HepG2 (cell line): ENCODE data around the gene ATG4B. TPM values are rescaled to one million over a fixed set of nuclear protein-coding genes. Genes with fewer than 3 reads are reported as not detected.

Source experiments
- ARID4A ChIP-seq: sonication (generic); formaldehyde crosslinking; IDR thresholded peaks from 2 replicates; pipeline ENCODE4 v1.5.0; 2020; ENCODE audit warnings: mild to moderate bottlenecking, missing genetic modification reagents, borderline replicate concordance
- CC2D1A ChIP-seq: sonication (generic); formaldehyde crosslinking; IDR thresholded peaks from 2 replicates; pipeline ENCODE4 v1.8.1; 2023; ENCODE audit warnings: mild to moderate bottlenecking, missing genetic modification reagents
- EEA1 ChIP-seq: sonication (generic); formaldehyde crosslinking; IDR thresholded peaks from 2 replicates; pipeline ENCODE4 v1.5.1; 2020; ENCODE audit warnings: mild to moderate bottlenecking, missing genetic modification reagents, borderline replicate concordance
- ERF ChIP-seq: IDR thresholded peaks from 2 replicates; pipeline ENCODE4 v1.6.1; 2018; ENCODE audit warnings: missing biosample characterization, missing genetic modification reagents
- HMG20B ChIP-seq: conservative IDR thresholded peaks from 2 replicates; pipeline ENCODE4 v1.6.1; 2016; ENCODE audit warnings: missing genetic modification reagents, missing compliant biosample characterization
- MEIS1 ChIP-seq: sonication (generic); formaldehyde crosslinking; IDR thresholded peaks from 2 replicates; pipeline ENCODE4 v1.9.0; 2021; ENCODE audit warnings: mild to moderate bottlenecking, missing genetic modification reagents, moderate library complexity, borderline replicate concordance
- PHF8 ChIP-seq: sonication (generic); formaldehyde crosslinking; IDR thresholded peaks from 2 replicates; pipeline ENCODE4 v1.5.0; 2020; ENCODE audit warnings: missing genetic modification reagents
- SATB2 ChIP-seq: sonication (generic); formaldehyde crosslinking; IDR thresholded peaks from 2 replicates; pipeline ENCODE4 v1.5.0; 2020; ENCODE audit warnings: missing genetic modification reagents
- SRY ChIP-seq: sonication (generic); formaldehyde crosslinking; IDR thresholded peaks from 2 replicates; pipeline ENCODE4 v1.8.0; 2022; ENCODE audit warnings: mild to moderate bottlenecking, missing genetic modification reagents
- TCF12 ChIP-seq, 2 experiments: fragments of 450-650 bp in 1 of 2; sonication (generic) in 1 of 2; formaldehyde crosslinking in 1 of 2; IDR thresholded peaks; 2 replicates each; pipeline versions ENCODE4 v1.6.1 to v1.8.0; 2017 to 2022; ENCODE audit warnings: antibody characterized with exemption in 1 of 2, mild to moderate bottlenecking in 1 of 2, missing genetic modification reagents in 1 of 2, moderate library complexity in 1 of 2
- THAP9 ChIP-seq: sonication (generic); formaldehyde crosslinking; IDR thresholded peaks from 2 replicates; pipeline ENCODE4; 2020; ENCODE audit warnings: missing genetic modification reagents, mild to moderate bottlenecking, borderline replicate concordance
- THYN1 ChIP-seq: sonication (generic); formaldehyde crosslinking; IDR thresholded peaks from 2 replicates; pipeline ENCODE4 v1.8.1; 2023; ENCODE audit warnings: low read depth, mild to moderate bottlenecking, moderate library complexity, missing genetic modification reagents, borderline replicate concordance
- XRCC5 ChIP-seq: fragments of 200-400 bp; formaldehyde crosslinking; optimal IDR thresholded peaks from 2 replicates; pipeline ENCODE3; 2017; ENCODE audit warnings: mild to moderate bottlenecking, low read length
- ZMYM4 ChIP-seq: sonication (generic); formaldehyde crosslinking; IDR thresholded peaks from 2 replicates; pipeline ENCODE4 v1.8.1; 2023; ENCODE audit warnings: mild to moderate bottlenecking, missing genetic modification reagents
- ZNF296 ChIP-seq: sonication (generic); formaldehyde crosslinking; conservative IDR thresholded peaks from 2 replicates; pipeline ENCODE4 v1.5.0; 2020; ENCODE audit warnings: mild to moderate bottlenecking, missing genetic modification reagents
- ZNF674 ChIP-seq: sonication (generic); formaldehyde crosslinking; IDR thresholded peaks from 2 replicates; pipeline ENCODE4 v1.5.0; 2020; ENCODE audit warnings: low read depth, mild to moderate bottlenecking, missing genetic modification reagents
- ZNF800 ChIP-seq: sonication (generic); formaldehyde crosslinking; IDR thresholded peaks from 2 replicates; pipeline ENCODE4 v1.4.0; 2020; ENCODE audit warnings: missing genetic modification reagents
- ZNF83 ChIP-seq: sonication (generic); formaldehyde crosslinking; IDR thresholded peaks from 2 replicates; pipeline ENCODE4 v1.4.0; 2020; ENCODE audit warnings: missing genetic modification reagents, mild to moderate bottlenecking, borderline replicate concordance
- ZNF839 ChIP-seq: sonication (generic); formaldehyde crosslinking; IDR thresholded peaks from 2 replicates; pipeline ENCODE4 v1.4.0; 2020; ENCODE audit warnings: missing genetic modification reagents, mild to moderate bottlenecking, borderline replicate concordance
- polyA plus RNA-seq, 8 experiments: library from polyadenylated mRNA; depleted of rRNA in 3 of 8; stranded (reverse) in 7 of 8; unstranded in 1 of 8; fragments of >200 nt; fragmentation: Illumina TruSeq in 4 of 8; extraction: Trizol in 4 of 8; gene quantifications; 2 replicates each; pipeline versions ENCODE4 v1.2.1 to v1.2.3, GENCODE V29; 2011 to 2016; ENCODE audit warnings: low read depth in 4 of 8, missing spikeins in 1 of 8, mixed read lengths in 1 of 8; ENCODE audit not compliant: insufficient read depth in 1 of 8
- total RNA-seq, 5 experiments: library from RNA; depleted of rRNA; stranded (reverse); fragments of >200 nt; fragmentation: Illumina TruSeq; extraction: Trizol; gene quantifications; 2 replicates each; pipeline ENCODE4 v1.2.3, GENCODE V29; 2016; ENCODE audit warnings: low read depth in 1 of 5

The ATG4B gene
- total and polyA plus RNA-seq, 2 of the 13 experiments (the other 11 are each of a cell fraction or from before 2014, with no cell fraction given): 95.5 to 239 TPM

GRCh38 chr2:241659150-241659739, 21.8 kb downstream of the ATG4B start (continued):
- TF ChIP-seq ZNF800: no peak
- TF ChIP-seq SATB2 (CRISPR knock-in tag): no peak
- TF ChIP-seq TCF12 (IDR thresholded peaks at IDR 0.05): no peak
- TF ChIP-seq TCF12 (CRISPR knock-in tag; IDR thresholded peaks at IDR 0.05): no peak
- no peak for TF ChIP-seq MEIS1
- no peak for TF ChIP-seq SRY (CRISPR knock-in tag)
- no peak for TF ChIP-seq ZNF296 (CRISPR knock-in tag)
- TF ChIP-seq CC2D1A (CRISPR knock-in tag): no peak
- TF ChIP-seq THAP9 (CRISPR knock-in tag): no peak
- TF ChIP-seq THYN1: no peak
- TF ChIP-seq ERF: peak; percentile 39; the same call in 1 of the 2 replicates
- TF ChIP-seq XRCC5: peak; percentile 56
- no peak for TF ChIP-seq ZNF83 (CRISPR knock-in tag)
- TF ChIP-seq HMG20B (CRISPR knock-in tag): no peak
- no peak for TF ChIP-seq ZNF839 (CRISPR knock-in tag)
- TF ChIP-seq PHF8: peak; percentile 31; the same call in 1 of the 2 replicates
- TF ChIP-seq ZNF674 (CRISPR knock-in tag): no peak
- peak; percentile 27; the same call in 1 of the 2 replicates for TF ChIP-seq ZMYM4 (CRISPR knock-in tag)
- TF ChIP-seq ARID4A (CRISPR knock-in tag): peak; percentile 72; the same call in 1 of the 2 replicates
- TF ChIP-seq EEA1: no peak
